Left renal pelvis (tissue), 4 donors: ENCODE measurements around the gene CLN5. TPM values are rescaled to one million over a fixed set of nuclear protein-coding genes. Genes with fewer than 3 reads are reported as not detected.

Experiments
- DNase-seq, 4 donors: peaks; one replicate each; pipeline ENCODE4 v3.0.0-alpha.2; 2013; ENCODE audit warnings: low read depth in 4 of 4, low spot score in 3 of 4
- polyA plus RNA-seq, 4 donors: library from polyadenylated mRNA; unstranded; fragments of 120-200 nt; gene quantifications; one replicate each; pipeline ENCODE4 v1.2.1, GENCODE V29; 2013; ENCODE audit not compliant: insufficient read length in 4 of 4

The CLN5 gene
- polyA plus RNA-seq, 4 donors = 40.6 to 57.4 (median 47.3) TPM

GRCh38 chr13:77016251-77016812, 24.5 kb downstream of the CLN5 start:
- DNase-seq = no peak

GRCh38 chr13:77016888-77017623, 25.2 kb downstream of the CLN5 start:
- no peak for DNase-seq

GRCh38 chr13:77019756-77020155, 27.9 kb downstream of the CLN5 start:
- DNase-seq = no peak

- DNase-seq = no peak
Measured at GRCh38 chr13:77022341-77022740, 30.5 kb downstream of the CLN5 start.

- DNase-seq = peak; percentile 44 to 60 (median 52)
Measured at GRCh38 chr13:77026255-77026860, 34.5 kb downstream of the CLN5 start.

- peak; percentile 75 to 77 (median 76) for DNase-seq
Measured at GRCh38 chr13:77026861-77027621, 35.2 kb downstream of the CLN5 start, which contains the start of gene FBXL3. TSS of gene FBXL3 (minus strand) at chr13:77027159. CDS start at chr13:77021860, 5,299 bp downstream.

- DNase-seq = no peak
Measured at GRCh38 chr13:77028202-77028601, 36.3 kb downstream of the CLN5 start.

- no peak for DNase-seq
Measured at GRCh38 chr13:77029436-77029835, 37.6 kb downstream of the CLN5 start.

- no peak for DNase-seq
Measured at GRCh38 chr13:77031656-77032243, 39.9 kb downstream of the CLN5 start.

- DNase-seq = no peak
Measured at GRCh38 chr13:77033717-77034302, 41.9 kb downstream of the CLN5 start.

- no peak for DNase-seq
Measured at GRCh38 chr13:77034881-77035280, 43.0 kb downstream of the CLN5 start.

- no peak for DNase-seq
Measured at GRCh38 chr13:77036279-77036678, 44.4 kb downstream of the CLN5 start.

- DNase-seq = no peak
Measured at GRCh38 chr13:77038907-77039480, 47.1 kb downstream of the CLN5 start.

GRCh38 chr13:77040076-77040475, 48.2 kb downstream of the CLN5 start:
- DNase-seq = no peak

GRCh38 chr13:77040835-77041234, 49.0 kb downstream of the CLN5 start:
- no peak for DNase-seq

GRCh38 chr13:77042566-77043177, 50.8 kb downstream of the CLN5 start:
- no peak for DNase-seq

- no peak for DNase-seq
Measured at GRCh38 chr13:77047649-77048343, 55.9 kb downstream of the CLN5 start.

GRCh38 chr13:77048681-77049080, 56.8 kb downstream of the CLN5 start:
- DNase-seq = no peak

GRCh38 chr13:77053192-77053591, 61.3 kb downstream of the CLN5 start:
- no peak for DNase-seq
